HG03469 (cell line): ENCODE results near the gene GAP43.
"Not testable (repeated sequence)": the region's sequence is repeated elsewhere in the genome, so short reads cannot be mapped to it uniquely, and the experiment has no call there.

ENCODE experiments used
- ATAC-seq: cut with Tn5 transposase; IDR thresholded peaks from one replicate; pipeline ENCODE4 v1.9.1; 2021; ENCODE audit warnings: mild to moderate bottlenecking, moderate library complexity, moderate number of reproducible peaks; ENCODE audit not compliant: unreplicated experiment

Gene GAP43

DNA sequence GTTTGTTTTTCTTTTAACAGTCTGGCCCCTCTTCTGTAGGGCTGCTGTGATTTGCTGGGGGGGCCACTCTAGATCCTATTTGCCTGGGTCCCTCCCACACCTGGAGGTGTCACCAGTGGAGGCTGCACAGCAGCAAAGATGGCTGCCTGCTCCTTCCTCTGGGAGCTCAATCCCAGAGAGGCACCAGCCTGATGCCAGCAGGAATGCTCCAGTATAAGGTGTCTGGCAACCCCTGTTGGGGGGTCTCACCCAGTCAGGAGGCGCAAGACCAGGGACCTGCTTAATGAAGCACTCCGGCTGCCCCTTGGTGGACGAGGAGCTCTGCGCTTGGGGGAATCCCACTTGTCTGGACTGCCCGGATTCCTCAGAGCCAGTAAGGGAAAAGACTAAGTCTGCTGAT is 118.3 kb downstream of the GAP43 start:
- ATAC-seq: no peak

DNA sequence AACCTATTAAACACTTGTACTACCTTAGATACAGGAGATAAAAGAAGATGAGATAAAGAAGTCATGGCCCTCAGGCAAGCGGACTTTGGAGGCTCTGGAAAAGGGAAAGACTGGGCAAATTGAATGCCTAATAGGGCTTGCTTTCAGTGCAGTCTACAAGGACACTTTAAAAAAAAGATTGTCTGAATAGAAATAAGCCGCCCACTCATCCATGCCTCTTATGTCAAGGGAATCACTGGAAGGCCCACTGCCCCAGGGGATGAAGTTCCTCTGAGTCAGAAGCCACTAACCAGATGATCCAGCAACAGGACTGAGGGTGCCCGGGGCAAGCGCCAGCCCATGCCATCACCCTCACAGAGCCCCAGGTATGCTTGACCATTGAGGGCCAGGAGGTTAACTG is 121.2 kb downstream of the GAP43 start:
- ATAC-seq: not testable (repeated sequence)

DNA sequence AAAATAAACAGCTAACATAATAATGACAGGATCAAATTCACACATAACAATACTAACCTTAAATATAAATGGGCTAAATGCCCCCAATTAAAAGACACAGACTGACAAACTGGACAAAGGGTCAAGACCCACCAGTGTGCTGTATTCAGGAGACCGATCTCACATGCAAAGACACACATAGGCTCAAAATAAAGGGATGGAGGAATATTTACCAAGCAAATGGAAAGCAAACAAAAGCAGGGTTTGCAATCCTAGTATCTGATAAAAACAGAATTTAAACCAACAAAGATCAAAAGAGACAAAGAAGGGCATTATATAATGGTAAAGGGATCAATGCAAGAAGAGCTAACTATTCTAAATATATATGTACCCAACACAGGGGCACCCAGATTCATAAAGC is 129.7 kb downstream of the GAP43 start:
- ATAC-seq: not testable (repeated sequence)

DNA sequence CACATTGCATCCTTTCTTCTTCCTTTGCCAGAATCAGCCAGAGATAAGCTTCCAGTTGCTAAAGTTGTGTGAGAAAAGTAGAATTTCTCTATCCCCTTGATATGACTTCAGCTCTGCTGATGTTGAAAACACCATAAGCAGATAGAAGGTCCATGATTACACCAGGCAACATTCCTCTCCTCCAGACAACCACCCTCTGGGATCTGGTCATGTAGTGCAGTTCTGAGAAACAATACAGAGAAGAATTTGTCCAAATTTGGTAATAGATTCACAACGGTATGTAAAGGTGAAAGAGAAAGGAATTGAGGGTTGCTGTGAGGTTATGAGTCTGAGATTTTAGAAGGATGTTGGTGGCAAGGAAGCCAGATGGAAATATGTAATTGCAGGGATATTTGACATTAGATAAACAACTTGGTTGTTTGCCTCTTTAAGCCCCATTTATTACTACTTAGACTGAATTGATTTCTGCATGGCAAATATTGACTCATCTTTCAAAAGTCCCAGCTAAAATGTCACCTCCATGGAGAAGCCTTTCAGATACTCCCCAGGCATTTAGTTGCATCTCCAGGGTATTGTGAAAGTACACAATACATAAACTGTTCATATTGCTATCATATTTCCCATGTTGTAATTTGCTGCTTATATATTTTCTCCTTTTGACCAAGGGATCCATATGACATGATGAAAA is 134.9 kb downstream of the GAP43 start:
- no peak for ATAC-seq

DNA sequence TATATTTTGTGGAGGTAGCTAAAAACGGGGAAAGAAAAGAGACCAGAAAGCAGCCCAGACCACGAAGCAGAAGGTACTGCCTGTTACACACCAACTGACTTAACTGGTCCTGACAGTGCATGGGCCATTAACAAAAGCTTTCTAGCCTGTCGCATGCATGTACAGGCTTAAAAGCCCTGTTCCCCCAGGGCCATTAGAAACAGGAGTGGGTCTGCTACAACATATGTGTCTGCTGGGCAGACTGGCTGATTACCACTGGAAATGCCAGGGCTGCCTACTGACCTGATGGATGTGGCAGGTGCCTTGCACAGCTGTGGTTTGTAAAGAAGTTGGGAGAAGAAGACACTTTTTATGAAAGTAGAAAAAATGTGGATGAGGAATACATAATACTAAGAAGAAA is 137.4 kb downstream of the GAP43 start:
- no peak for ATAC-seq

DNA sequence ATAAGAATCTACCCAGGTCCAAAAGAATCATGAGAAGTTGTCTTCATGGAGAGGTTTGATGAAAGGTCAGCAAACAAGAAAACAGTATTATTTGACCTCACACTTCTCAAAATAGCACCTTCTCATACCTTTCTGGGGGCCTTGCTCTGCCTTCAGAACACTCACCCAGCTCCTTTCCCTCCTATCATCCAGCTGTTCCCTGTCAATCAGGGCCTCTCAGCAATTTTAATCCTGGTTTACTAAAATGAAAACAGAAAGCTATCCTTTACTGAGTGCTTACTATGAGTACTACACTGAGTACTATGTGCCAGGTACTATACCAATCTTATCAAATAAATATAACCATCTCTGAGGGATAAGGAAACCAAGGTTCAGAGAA is 138.6 kb downstream of the GAP43 start:
- ATAC-seq: no peak

DNA sequence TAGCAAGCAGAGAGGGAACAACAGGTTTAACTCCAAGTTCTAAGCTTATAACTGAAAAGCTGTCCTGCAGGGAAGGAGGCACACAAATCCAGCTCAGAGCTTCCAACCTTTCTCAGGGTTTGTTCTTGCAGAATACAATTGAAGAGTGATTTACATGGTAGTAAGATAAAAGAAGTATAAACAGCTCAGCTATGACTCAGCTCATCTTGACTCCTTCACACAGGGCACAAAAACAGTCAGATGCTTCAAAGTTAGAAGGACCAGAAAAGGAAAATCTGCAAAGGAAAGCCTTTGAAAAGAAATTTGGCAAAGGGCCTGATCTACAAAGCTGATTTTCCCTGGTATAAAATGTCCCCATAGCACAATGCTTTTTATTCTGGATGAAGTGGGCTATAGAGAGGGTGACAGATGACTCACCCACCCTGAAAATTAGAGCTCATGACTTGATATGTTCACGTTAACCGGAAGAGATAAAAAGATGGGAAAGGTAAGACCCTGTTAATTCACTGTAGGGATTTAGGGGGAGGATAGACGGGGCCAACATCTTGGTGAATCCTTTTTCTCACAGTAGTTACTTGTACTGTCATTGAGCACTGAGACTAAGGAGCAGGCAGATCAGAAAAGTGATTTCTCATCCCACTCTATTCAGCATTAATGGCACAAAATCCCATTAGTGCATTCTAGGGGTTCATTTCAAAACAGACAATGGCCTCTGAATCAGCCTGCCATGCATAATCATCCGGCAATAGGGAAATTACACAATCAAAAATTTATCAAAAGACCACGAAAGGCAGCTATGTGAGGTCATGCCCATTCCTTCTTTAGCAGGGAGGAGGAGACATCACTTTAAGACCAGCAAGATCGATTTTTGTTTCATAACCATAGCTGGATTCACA is 143.5 kb downstream of the GAP43 start:
- ATAC-seq: no peak

DNA sequence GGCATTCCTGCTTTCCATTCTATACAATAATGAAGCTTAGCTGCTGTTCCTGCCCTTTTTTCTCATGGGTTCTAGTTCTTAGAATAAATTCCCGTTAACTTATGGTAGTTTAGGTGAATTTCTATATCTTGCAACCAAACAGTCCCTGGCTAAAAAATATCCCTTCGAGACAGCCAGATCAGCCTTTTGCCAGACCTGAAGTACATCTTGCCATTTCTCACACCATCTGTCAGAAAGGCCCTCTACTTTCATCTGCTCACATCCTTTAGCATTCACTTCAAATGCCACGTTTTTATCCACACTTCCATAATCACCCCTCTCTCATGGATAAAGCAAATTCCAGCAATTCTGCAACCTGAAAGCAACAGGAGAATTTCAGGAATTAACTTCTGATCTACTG is 145.4 kb downstream of the GAP43 start:
- ATAC-seq: no peak
